AG09319 (cell line): ENCODE data around the gene AICDA.

Experiments used
- DNase-seq: peaks from one replicate; pipeline ENCODE4 v3.0.0-alpha.2; 2010; ENCODE audit warnings: low read depth; ENCODE audit errors: extremely low read depth
- CTCF ChIP-seq: IDR thresholded peaks from 2 replicates; pipeline ENCODE4 v1.5.1; 2011; ENCODE audit warnings: low read depth, mild to moderate bottlenecking, inconsistent platforms, low read length, moderate library complexity

The AICDA gene

GRCh38 chr12:8564656-8565055 lies 48.0 kb downstream of the AICDA start:
- DNase-seq = no peak
- no peak for TF ChIP-seq CTCF

- no peak for TF ChIP-seq CTCF
- DNase-seq = no peak
Measured at GRCh38 chr12:8563356-8563755, 49.3 kb downstream of the AICDA start.

- no peak for TF ChIP-seq CTCF
- no peak for DNase-seq
Measured at GRCh38 chr12:8562310-8562709, 50.3 kb downstream of the AICDA start.

- DNase-seq = no peak
- no peak for TF ChIP-seq CTCF
Measured at GRCh38 chr12:8561011-8561410, 51.6 kb downstream of the AICDA start.

GRCh38 chr12:8559676-8560075 lies 53.0 kb downstream of the AICDA start:
- TF ChIP-seq CTCF = no peak
- DNase-seq = no peak

- no peak for TF ChIP-seq CTCF
- DNase-seq = no peak
Measured at GRCh38 chr12:8556531-8557097, 56.0 kb downstream of the AICDA start.

GRCh38 chr12:8554451-8555195 lies 58.0 kb downstream of the AICDA start:
- no peak for DNase-seq
- TF ChIP-seq CTCF = no peak
